HG02981 (cell line): ENCODE measurements around the gene JAK1.
"Not testable (repeated sequence)": the region's sequence is repeated elsewhere in the genome, so short reads cannot be mapped to it uniquely, and the experiment has no call there.

Experiments
- ATAC-seq: cut with Tn5 transposase; IDR thresholded peaks from one replicate; pipeline ENCODE4 v1.9.1; 2021; ENCODE audit warnings: mild to moderate bottlenecking, moderate library complexity; ENCODE audit not compliant: unreplicated experiment

The JAK1 gene

DNA sequence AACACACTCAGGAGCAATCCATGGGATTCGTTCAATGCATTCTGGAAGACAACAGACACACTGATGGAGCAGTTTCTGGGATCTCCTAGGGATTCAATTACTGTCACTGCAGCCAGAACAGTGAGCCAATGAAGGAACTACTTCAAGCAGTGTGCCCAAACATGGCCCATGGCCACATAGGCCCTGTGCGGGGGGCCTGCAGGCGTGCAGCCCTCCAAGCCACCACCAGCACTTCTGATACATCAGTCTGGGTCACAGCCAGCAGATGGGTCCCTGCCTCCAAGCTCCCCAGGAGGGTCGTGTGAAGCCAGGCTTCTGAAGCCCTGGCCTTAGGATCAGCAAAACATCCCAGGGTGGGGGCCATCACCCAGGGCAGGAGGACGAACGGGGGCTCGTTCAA is 122.2 kb downstream of the JAK1 start:
- no peak for ATAC-seq

DNA sequence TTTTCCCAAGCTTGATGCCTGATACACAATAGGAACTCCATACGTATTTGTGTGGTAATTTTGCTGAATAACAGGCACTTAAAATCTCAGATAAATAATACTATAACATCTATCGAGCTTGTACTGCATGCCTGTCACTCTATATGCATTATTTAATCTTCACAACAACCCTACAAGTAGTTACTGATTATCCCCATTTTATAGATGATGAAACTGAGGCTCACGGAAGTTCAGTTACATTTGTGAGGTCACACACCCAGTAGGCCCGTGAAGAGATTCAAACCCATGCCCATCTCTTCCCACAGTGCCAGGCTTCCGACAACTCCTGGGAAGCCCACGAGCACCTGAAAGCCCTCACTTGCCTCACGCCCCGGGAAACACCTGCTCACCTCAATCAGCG is 122.7 kb downstream of the JAK1 start:
- ATAC-seq = no peak

DNA sequence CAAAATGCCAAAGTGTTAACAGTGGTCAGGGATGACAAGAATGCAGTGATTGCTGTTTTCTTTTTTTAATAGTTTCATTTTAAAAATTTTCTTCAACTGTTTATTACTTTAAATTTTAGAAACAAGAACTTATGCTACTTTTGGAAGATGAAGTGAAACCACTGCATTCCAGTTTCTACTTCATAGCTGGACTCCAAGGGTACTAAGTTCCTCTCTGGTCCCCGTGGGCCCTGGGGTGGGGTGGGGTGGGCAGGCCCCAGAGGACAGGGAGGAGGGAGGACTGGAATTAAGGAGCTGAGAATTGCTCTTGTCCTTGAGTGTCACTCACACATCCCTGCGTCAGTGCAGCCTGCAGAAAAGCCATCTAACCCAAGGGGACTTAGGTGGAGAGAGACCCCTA is 124.1 kb downstream of the JAK1 start:
- ATAC-seq = no peak

DNA sequence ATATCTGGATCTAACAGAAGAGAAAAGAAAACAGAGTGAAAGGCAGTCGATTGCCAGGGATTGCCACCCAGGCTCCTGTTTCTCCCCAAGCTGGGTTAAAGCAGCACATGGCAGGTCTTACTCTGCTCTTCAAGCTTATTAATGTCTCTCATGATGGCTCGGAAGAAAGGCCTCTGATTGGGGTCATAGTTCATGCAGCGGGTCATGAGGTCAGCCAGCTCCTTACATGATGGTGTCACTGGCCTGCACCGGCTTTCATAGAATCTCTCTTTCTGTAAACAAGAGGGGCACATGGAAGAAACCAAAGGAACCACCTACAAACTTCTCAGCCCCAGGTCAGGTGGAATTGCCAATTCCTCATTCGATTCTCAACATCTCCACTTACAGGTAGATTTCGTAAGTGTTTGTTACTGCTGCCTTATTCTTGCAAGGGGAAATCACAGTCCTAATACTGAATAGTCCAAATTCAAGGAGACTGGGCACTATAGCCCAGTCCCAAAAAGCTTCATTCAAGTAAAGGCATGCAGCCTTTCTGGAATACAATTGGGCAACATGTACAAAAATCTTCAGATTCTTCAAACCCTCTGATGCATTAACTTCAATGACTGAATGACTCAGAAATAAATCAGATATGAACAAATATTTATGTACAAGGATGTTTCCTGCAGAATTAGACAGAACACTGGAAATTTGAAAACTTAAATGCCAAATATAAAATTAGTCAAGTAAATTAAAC is 124.9 kb downstream of the JAK1 start:
- ATAC-seq = no peak

DNA sequence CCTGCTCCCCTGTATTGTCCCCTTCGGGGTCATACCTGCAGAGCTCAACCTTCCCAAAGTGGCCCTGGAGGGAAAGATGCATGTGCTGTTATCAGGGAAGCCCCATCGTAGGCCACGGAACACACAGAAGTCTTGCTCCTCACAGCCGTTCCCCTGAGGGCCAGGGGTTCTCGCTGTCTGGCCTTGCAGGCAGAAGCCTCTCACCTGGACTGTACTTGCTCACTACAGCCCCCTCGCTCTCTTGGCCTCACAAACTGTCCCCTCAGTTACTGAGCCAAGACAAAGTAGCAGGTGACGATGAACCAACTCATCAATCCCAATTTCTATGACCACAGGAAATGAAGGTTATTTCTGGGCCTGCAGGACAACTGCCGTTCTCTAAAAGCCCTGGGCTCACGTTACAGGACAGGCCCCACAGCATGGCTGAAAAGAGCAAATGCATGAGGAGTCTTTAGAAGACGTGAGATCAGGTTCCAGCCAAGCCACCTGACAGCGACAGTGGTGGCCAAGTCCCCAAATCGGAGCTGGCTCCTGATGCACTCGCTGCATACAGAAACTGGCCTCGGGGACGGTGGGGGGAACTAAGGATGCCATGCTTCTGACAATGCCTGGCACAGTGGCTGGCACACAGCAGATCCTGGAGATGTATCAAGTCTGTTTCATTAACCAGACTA is 126.5 kb downstream of the JAK1 start:
- ATAC-seq = no peak

GRCh38 chr1:64839261-64839660 is 127.1 kb downstream of the JAK1 start:
- ATAC-seq = no peak

DNA sequence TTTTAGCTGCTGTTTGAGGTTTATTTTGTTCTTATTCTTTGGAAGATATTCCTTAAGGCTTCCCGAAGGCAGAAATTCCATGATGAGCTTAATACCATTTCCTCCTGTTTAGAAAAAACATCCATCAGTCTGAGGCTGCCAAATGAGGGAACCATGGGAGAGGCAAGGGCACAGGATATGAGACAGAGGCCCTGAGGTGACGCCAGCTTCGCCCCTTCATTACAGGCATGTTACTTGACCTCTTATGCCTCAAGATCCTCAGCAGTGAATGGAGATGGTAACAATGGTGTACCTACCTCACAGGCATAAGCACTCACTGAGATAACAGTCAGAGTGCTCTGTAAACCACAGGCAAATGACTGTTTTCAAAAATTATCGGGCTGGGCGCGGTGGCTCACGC is 127.9 kb downstream of the JAK1 start:
- ATAC-seq = no peak

GRCh38 chr1:64836802-64837201 is 129.5 kb downstream of the JAK1 start:
- ATAC-seq = no peak

DNA sequence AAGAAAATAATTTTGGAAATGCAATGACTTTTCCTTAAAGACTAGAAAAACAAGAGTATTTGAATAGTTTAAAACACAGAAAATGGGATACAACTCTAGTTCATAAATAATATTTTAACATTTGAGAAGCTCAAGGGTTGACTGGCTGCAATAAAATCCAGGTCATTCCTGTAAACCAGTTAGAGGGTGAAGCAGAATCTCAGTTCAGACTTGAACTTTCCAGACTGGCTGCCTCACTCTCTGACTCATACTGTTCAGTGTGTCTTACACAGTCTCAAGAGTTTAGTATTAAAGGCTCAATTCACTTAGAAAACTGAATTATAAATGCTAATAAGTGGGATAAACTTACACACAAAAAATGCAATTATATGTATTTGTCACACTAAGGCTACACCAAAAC is 131.6 kb downstream of the JAK1 start:
- ATAC-seq = no peak

DNA sequence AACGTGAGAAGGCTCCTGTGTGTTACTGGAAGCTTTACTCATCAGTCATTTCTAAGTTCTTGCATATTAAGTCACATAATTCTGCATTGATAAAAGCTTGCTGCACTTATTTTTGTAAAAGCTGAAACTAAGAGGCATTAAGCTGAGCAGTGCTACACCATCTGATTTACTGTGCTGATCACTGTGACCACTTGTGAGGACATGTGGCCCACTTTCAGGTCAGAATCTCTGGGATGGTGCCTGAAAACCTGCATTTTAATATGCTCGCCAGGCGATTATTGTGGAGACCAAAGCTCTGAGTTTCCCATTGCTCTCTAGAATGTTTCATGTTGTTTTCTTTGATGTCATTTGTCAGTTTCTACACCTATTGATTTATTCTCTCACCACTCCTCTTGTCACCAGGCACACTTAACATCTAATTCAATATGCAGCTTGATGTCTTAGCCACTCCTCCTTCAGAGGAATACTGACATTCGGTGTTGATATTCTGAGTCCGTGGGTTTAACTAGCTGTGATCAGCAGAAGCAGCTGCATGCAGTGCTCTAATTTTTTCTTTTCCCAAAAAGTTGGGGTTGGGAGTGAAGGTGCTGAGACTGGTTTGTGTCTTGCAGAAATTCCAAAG is 136.2 kb downstream of the JAK1 start:
- ATAC-seq = no peak

DNA sequence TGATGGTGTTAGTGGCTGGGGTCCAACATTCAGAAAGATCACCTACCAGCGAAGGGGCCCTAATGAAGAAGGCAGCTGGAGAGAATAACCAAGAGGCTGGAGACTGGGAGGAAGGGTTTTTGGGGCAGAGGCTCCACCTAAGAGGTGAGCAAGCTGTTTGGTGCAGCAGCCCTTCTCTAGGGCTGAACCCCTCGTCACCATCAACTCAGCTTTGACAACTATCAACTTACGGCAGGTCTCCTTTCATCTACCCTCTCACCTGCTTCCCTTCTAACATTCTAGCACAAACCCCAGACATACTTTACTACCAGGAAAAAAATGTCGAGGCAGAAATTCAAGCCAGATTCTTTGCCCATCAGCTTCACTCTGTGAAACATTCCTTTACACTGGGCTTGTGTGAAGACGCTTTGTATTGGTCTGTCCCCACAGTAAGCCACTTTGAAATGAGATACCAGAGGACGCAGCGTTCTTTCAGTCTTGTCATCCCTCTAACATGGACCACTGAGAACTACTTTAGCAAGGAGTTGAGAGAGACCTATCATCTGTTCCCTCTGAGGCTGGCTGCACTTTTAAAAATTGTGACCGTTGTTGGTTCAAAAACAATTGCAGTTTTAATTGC is 136.8 kb downstream of the JAK1 start:
- no peak for ATAC-seq

GRCh38 chr1:64828829-64829228 is 137.5 kb downstream of the JAK1 start:
- ATAC-seq = no peak

DNA sequence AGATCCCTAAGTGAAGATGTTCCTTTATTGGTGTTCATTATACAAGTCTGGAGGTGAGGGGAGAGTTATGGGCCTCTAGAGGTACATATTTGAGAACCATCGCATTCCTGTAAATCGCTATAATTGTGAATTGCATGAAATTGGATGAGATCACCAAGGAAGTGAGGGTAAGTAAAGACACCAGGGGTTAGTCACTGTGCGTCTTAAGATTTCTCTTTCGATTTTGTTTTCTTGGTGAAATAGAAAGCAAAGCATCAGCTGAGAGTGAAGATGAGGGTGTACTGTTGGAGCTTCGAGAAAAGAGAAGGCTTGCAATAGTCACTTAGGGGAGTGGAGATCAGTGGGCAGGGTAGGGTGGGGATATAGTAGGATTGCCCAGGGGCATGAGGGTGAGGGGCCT is 139.4 kb downstream of the JAK1 start:
- ATAC-seq = no peak

- no peak for ATAC-seq
Measured at GRCh38 chr1:64823691-64824476, 142.5 kb downstream of the JAK1 start.

GRCh38 chr1:64822621-64823020 is 143.7 kb downstream of the JAK1 start:
- ATAC-seq = no peak

GRCh38 chr1:64820572-64820971 is 145.8 kb downstream of the JAK1 start:
- ATAC-seq = not testable (repeated sequence)

- ATAC-seq = not testable (repeated sequence)
Measured at GRCh38 chr1:64817364-64817763, 149.0 kb downstream of the JAK1 start.

- no peak for ATAC-seq
Measured at GRCh38 chr1:64814427-64814826, 151.9 kb downstream of the JAK1 start.

GRCh38 chr1:64811131-64811530 is 155.2 kb downstream of the JAK1 start:
- no peak for ATAC-seq

- ATAC-seq = no peak
Measured at GRCh38 chr1:64810001-64810400, 156.3 kb downstream of the JAK1 start.

GRCh38 chr1:64809309-64809708 is 157.0 kb downstream of the JAK1 start:
- no peak for ATAC-seq
